ENCODE results near the gene UROC1. TPM values are rescaled to one million over a fixed set of nuclear protein-coding genes. Genes with fewer than 3 reads are reported as not detected.

The UROC1 gene
- total RNA-seq, 1 experiment from 2014 or later: not detected

DNA sequence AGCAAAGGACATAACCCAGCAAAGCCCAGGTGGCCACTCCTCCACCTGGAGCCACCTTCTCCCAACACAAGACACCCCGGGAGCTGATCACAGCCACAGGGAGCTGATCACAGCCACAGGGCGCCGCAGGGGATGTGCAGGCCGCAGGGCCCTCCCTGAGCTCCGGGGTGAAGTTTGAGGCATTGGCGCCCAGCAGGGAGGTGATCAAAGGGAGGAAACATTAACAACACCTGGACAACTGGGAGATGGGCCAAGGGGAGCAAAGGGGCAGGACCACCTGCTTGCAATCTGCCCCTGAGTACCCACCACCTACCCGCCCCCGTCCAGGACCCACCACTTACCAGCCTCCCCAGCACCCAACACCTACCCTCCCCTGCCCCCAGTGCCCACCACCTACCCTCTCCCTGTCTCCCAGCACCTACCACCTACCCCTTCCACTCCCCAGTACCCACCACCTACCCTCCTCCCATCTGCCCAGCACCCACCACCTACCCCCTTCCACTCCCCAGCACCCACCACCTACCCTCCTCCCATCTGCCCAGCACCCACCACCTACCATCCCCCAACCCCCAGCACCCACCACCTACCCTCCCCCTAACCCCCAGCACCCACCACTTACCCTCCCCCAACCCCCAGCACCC lies 2.4 kb downstream of the UROC1 start:
- intact Hi-C loops (cut with micrococcal nuclease; ENCODE audit: unreplicated experiment): no loop called here
- POLR2A ChIA-PET (ENCODE audit: low non-redundant PET): no interaction called here
- Histone ChIP-seq H3K27me3 (replicated peaks; ENCODE audit: insufficient read depth, low read depth, low read length, poor library complexity) (no peaks in the 10 kb centered on the region), H3K36me3 (ENCODE audit: insufficient read depth, low read length, poor library complexity, severe bottlenecking) (no peaks in the 10 kb centered on the region), H3K27ac (ENCODE audit: low read depth, low read length, poor library complexity, severe bottlenecking) (no peak overlapping the region), H3K4me3 (ENCODE audit: low read depth, low read length, poor library complexity, severe bottlenecking) (no peak overlapping the region), H3K9me3 (ENCODE audit: low read depth, low read length, poor library complexity, severe bottlenecking) (no peaks in the 10 kb centered on the region), H3K4me1 (ENCODE audit: insufficient read depth, low read length, poor library complexity, severe bottlenecking) (no peaks in the 10 kb centered on the region)
- DNase-seq (ENCODE audit: low spot score): no peak
- TF ChIP-seq EZH2 (IDR thresholded peaks at IDR 0.05; ENCODE audit: borderline replicate concordance, low read depth, low read length, poor library complexity, severe bottlenecking): no peak
- TF ChIP-seq, protein P1, sequence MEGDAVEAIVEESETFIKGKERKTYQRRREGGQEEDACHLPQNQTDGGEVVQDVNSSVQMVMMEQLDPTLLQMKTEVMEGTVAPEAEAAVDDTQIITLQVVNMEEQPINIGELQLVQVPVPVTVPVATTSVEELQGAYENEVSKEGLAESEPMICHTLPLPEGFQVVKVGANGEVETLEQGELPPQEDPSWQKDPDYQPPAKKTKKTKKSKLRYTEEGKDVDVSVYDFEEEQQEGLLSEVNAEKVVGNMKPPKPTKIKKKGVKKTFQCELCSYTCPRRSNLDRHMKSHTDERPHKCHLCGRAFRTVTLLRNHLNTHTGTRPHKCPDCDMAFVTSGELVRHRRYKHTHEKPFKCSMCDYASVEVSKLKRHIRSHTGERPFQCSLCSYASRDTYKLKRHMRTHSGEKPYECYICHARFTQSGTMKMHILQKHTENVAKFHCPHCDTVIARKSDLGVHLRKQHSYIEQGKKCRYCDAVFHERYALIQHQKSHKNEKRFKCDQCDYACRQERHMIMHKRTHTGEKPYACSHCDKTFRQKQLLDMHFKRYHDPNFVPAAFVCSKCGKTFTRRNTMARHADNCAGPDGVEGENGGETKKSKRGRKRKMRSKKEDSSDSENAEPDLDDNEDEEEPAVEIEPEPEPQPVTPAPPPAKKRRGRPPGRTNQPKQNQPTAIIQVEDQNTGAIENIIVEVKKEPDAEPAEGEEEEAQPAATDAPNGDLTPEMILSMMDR (conservative IDR thresholded peaks at IDR 0.05; ENCODE audit: low read depth, low read length): no peak
- CTCF ChIA-PET: no interaction called here
- BruUV-seq (replicated peaks): no TSS peak

DNA sequence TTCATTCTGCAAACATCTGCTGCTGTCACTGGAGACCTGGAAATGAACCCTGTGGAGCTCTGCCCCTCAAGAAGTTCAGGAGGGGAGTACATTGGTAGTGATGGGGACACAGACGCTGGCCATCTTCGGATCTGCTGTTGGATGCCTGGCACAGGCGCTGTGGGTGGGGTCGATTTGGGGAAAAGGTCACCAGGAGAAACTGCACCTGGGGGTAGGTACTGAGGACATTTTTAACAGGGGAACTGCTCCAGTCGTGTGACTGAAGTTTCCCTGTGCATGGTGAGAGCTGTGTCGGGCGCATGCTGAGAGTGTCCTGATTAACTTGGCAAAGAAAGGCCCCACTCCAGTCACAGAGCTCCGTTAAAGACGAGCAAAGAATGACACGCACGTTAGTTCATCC lies 3.4 kb downstream of the UROC1 start:
- TF ChIP-seq, protein P1 (conservative IDR thresholded peaks at IDR 0.05; ENCODE audit: low read depth, low read length): no peak
- TF ChIP-seq EZH2 (IDR thresholded peaks at IDR 0.05; ENCODE audit: borderline replicate concordance, low read depth, low read length, poor library complexity, severe bottlenecking): no peak
- H3K4me3 ChIP-seq (ENCODE audit: low read depth, low read length, poor library complexity, severe bottlenecking): no peak overlapping the region
- no peaks in the 10 kb centered on the region for H3K27me3 ChIP-seq (replicated peaks; ENCODE audit: insufficient read depth, low read depth, low read length, poor library complexity)
- intact Hi-C loops (cut with micrococcal nuclease; ENCODE audit: unreplicated experiment): no loop called here
- ChIA-PET POLR2A (ENCODE audit: low non-redundant PET) (interaction anchor here (0.7 kb wide), 1 partner anchor 454 kb away, joined by 4 read pairs; no protein-coding TSS in a partner anchor), CTCF (no interaction called here)
- no peaks in the 10 kb centered on the region for H3K36me3 ChIP-seq (ENCODE audit: insufficient read depth, low read length, poor library complexity, severe bottlenecking)
- no peaks in the 10 kb centered on the region for H3K9me3 ChIP-seq (ENCODE audit: low read depth, low read length, poor library complexity, severe bottlenecking)
- no peak overlapping the region for H3K27ac ChIP-seq (ENCODE audit: low read depth, low read length, poor library complexity, severe bottlenecking)
- no peaks in the 10 kb centered on the region for H3K4me1 ChIP-seq (ENCODE audit: insufficient read depth, low read length, poor library complexity, severe bottlenecking)
- BruUV-seq (replicated peaks): no TSS peak
- no peak for DNase-seq (ENCODE audit: low spot score)

DNA sequence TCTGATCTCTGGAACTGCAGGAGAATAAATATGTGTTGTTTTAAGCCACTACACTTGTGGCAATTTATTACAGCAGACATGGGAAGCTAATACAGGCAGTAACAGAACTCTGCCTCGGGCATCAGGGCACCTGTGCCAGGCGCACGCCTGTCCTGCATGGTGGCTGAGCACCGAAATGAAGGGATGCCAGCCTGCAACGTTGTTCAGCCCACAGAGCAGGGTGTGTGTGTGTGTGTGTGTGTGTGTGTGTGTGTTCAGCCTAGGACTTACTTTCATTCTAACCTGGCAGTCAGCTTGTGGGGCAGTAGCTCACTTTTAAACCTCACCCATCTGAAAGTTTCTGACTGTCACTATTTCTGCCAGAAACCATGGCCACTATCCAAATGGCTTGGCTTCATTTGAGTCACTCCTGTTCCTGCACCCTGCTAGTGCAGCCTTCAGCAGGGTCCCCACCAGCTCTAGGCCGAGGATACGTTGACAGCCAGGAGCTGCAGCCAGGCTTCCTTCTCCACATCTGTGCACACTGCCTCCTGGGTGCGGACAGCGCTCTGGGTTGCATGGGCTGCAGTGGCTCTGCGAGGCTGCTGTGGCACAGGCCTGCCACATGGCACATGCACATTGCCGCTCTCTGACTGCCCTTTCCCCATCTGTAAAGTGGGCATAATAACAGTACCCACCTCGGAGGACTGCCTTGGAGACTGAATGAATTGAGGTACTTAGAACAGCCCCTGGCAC lies 4.5 kb downstream of the UROC1 start:
- no peak for DNase-seq (ENCODE audit: low spot score)
- intact Hi-C loops (cut with micrococcal nuclease; ENCODE audit: unreplicated experiment): no loop called here
- BruUV-seq (replicated peaks): no TSS peak
- no peak overlapping the region for H3K4me3 ChIP-seq (ENCODE audit: low read depth, low read length, poor library complexity, severe bottlenecking)
- POLR2A ChIA-PET (ENCODE audit: low non-redundant PET): no interaction called here
- no peaks in the 10 kb centered on the region for H3K9me3 ChIP-seq (ENCODE audit: low read depth, low read length, poor library complexity, severe bottlenecking)
- H3K27me3 ChIP-seq (replicated peaks; ENCODE audit: insufficient read depth, low read depth, low read length, poor library complexity): no peaks in the 10 kb centered on the region
- no peak overlapping the region for H3K27ac ChIP-seq (ENCODE audit: low read depth, low read length, poor library complexity, severe bottlenecking)
- H3K4me1 ChIP-seq (ENCODE audit: insufficient read depth, low read length, poor library complexity, severe bottlenecking): no peaks in the 10 kb centered on the region
- no peaks in the 10 kb centered on the region for H3K36me3 ChIP-seq (ENCODE audit: insufficient read depth, low read length, poor library complexity, severe bottlenecking)
- no peak for TF ChIP-seq EZH2 (IDR thresholded peaks at IDR 0.05; ENCODE audit: borderline replicate concordance, low read depth, low read length, poor library complexity, severe bottlenecking)
- TF ChIP-seq, protein P1 (conservative IDR thresholded peaks at IDR 0.05; ENCODE audit: low read depth, low read length): no peak
- CTCF ChIA-PET: interaction anchor here (0.7 kb wide), 1 partner anchor 9 kb away, joined by 3 read pairs; no protein-coding TSS in a partner anchor
